GM12878 (cell line): Measurements from ENCODE around the gene SPHK1.

Source experiments
- CHD4 ChIP-seq: fragments of 200-600 bp; sonication (generic); IDR thresholded peaks from 2 replicates; pipeline ENCODE4 v1.6.1; 2016; ENCODE audit warnings: mild to moderate bottlenecking
- CTCF ChIP-seq, 3 experiments: IDR thresholded peaks in 2 of 3; conservative IDR thresholded peaks in 1 of 3; 2 replicates each; pipeline ENCODE4 v1.5.1; 2011; ENCODE audit warnings: low read depth in 3 of 3, low read length in 3 of 3, mild to moderate bottlenecking in 3 of 3, control low read depth in 2 of 3, moderate library complexity in 2 of 3, inconsistent platforms in 1 of 3, mixed read lengths in 1 of 3; ENCODE audit not compliant: control insufficient read depth in 2 of 3, insufficient read depth in 1 of 3; ENCODE audit errors: extremely low read depth in 1 of 3
- CUX1 ChIP-seq: IDR thresholded peaks from 2 replicates; pipeline ENCODE4 v1.6.1; 2012; ENCODE audit warnings: improper control_type of control experiment, low read depth, low read length; ENCODE audit not compliant: insufficient replicate concordance
- EZH2 ChIP-seq: IDR thresholded peaks from 2 replicates; pipeline ENCODE4 v1.6.1; 2012; ENCODE audit warnings: low read depth, mild to moderate bottlenecking, control low read depth, inconsistent platforms, low read length, borderline replicate concordance; ENCODE audit not compliant: control insufficient read depth
- HCFC1 ChIP-seq: fragments of 150-350 bp; IDR thresholded peaks from 2 replicates; pipeline ENCODE4 v1.6.1; 2014; ENCODE audit warnings: low read length
- MAX ChIP-seq: IDR thresholded peaks from 2 replicates; pipeline ENCODE4 v1.6.1; 2012; ENCODE audit warnings: low read depth, low read length, improper control_type of control experiment
- NRF1 ChIP-seq: conservative IDR thresholded peaks from 2 replicates; pipeline ENCODE4 v1.6.1; 2011; ENCODE audit warnings: mild to moderate bottlenecking, low read depth, low read length, improper control_type of control experiment
- SP1 ChIP-seq: IDR thresholded peaks from one replicate; pipeline ENCODE4 v1.6.1; 2011; ENCODE audit warnings: low read depth, low read length
- TARDBP ChIP-seq: IDR thresholded peaks from 2 replicates; pipeline ENCODE4 v1.6.1; 2016; ENCODE audit warnings: borderline replicate concordance
- TBL1XR1 ChIP-seq: IDR thresholded peaks from 2 replicates; pipeline ENCODE4 v1.6.1; 2012; ENCODE audit warnings: low read depth, low read length, improper control_type of control experiment
- ZBTB11 ChIP-seq: fragments of 450-650 bp; formaldehyde crosslinking; IDR thresholded peaks from 2 replicates; pipeline ENCODE4 v1.5.0; 2022; ENCODE audit warnings: mild to moderate bottlenecking, missing genetic modification characterization

GRCh38 chr17:76356803-76357456 lies 27.5 kb upstream of the SPHK1 start:
- TF ChIP-seq SP1 (no peak), CTCF (IDR thresholded peaks at IDR 0.05 in 2 of 3, conservative IDR thresholded peaks at IDR 0.05 in 1 of 3; ENCODE audit: control insufficient read depth in 2 of 3, extremely low read depth in 1 of 3, insufficient read depth in 1 of 3, low read depth in 3 of 3, low read length in 3 of 3) (no peak), EZH2 (no peak), HCFC1 (no peak), ZBTB11 (CRISPR knock-in tag) (no peak), TARDBP (no peak), MAX (no peak), CUX1 (no peak), TBL1XR1 (no peak), NRF1 (no peak), CHD4 (no peak)
